Middle frontal gyrus (tissue), 1 donor: ENCODE results near the gene CCDC83.
A peak's percentile ranks its signal among the peaks of the same experiment; 100 is the strongest.

Experiments used
- DNase-seq: peaks from one replicate; pipeline ENCODE4 v3.0.0-alpha.2; 2015; ENCODE audit warnings: low spot score; ENCODE audit errors: extremely low spot score

The CCDC83 gene

DNA sequence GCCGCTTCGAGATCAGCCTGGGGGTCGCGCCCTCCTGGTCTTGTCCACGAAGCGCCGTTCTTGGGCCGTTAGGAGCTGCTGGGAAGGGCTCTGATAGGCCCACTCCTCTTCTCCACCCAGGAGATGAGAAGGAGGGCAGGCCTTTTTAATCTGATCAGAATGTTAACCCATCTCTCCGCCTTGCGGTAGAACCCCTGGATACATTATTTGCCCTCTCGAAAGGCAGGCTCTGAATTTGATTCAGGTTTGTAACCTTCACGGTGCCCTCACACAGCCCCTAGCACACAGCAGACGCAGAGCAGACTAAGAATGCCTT, at the start of gene CCDC83:
TSS of gene CCDC83 (plus strand) at position 43 of the 316 bp plus-strand sequence. CDS start 9,741 bp downstream, outside the sequence.
- no peak for DNase-seq

DNA sequence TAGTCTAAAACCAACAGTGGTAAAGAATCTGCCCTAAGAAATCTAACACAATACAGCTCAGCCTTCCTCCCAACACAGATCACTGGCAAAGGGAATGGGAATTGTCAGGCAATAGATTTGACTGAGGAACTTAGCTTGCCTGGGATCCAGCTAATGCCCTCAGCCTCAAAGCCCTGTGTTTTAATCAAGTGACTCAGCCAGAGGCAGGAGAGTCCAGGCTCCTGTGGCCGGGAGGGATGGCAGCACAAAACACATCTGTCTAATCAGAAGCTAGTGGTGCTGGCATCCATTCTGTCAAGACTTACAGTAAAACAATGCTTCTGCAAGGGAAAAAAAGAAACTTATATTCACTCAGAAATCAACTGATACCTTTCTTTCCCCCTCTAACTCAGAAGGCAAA, 49.8 kb upstream of the CCDC83 start:
- no peak for DNase-seq

DNA sequence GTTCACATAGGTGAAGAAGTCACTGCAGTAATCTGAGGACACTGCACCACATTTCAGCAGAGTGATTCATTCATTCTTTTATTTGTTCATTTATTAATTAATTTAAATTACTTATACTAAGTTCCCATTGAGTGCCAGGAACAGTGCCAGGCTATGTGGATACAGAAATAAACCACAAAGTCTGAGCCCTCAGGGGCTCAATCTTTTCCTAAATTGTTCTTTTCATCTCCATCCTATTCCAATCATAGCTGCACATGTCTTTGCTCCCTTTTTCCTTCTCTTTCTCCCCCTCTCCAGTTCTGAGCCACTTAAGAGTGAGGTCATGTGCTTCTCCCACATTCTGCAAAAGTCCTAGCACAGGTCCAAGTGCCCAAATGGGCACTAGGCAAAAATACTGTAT, 49.2 kb upstream of the CCDC83 start:
- no peak for DNase-seq

- no peak for DNase-seq
Measured at GRCh38 chr11:85806876-85807275, 48.3 kb upstream of the CCDC83 start.

- no peak for DNase-seq
Measured at GRCh38 chr11:85809191-85809590, 46.0 kb upstream of the CCDC83 start.

DNA sequence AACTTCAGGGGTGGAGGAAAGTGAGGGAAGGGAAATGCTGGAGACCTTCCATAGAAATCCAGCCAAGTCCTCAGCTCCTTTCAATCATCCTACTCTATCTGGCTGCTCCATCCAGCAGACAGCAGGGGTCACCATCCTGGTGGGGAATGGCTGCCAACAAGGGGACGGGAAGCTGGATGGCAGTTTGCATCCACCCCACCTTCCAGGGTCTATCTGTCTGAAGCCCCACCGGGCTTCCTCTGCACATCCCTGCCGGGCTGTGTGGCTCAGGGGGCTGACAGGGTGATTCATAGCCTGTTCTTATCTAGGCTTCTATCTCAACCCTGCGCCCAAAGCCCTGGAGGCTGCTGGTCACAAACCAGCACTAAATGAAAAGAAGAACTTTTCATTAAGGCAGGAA, 45.3 kb upstream of the CCDC83 start:
- DNase-seq, result no peak

DNA sequence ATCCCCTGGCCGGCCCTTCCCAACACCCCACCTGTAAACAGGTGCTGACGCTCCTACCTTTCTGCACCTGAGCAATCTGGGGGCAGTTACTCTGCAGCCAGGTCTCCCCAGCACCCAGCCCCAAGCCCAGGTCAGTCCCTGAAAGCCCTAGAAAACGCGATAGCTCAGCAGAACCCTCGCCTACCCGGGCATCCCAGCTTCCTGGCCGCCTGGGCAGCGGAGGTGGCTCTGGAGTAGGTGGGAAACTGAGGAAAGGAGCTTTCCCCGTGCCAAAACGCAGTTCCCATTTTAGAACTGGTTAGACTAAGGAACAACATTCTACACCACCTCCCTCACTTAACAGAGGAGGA, 44.7 kb upstream of the CCDC83 start:
- no peak for DNase-seq

GRCh38 chr11:85810871-85811611, 44.1 kb upstream of the CCDC83 start, which contains the start of gene SYTL2:
TSS of gene SYTL2 (minus strand) at chr11:85811141. CDS start at chr11:85757725, 53,416 bp downstream.
- DNase-seq, result peak; percentile 46

DNA sequence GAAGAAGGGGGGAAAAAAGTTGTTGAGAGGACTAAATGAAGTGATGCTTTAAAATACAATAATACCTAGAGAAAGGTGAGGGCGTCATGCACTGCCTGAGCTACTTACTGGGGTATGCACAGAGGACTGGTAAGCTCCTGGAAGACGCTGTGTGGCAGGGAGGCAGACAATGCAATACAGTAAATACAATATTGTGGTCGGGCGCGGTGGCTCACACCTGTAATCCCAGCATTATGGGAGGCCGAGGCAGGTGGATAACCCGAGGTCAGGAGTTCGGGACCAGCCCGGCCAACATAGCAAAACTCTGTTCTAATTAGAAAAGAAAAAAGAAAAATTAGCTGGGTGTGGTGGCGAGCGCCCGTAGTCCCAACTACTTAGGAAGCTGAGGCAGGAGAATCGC, 43.6 kb upstream of the CCDC83 start:
- no peak for DNase-seq

DNA sequence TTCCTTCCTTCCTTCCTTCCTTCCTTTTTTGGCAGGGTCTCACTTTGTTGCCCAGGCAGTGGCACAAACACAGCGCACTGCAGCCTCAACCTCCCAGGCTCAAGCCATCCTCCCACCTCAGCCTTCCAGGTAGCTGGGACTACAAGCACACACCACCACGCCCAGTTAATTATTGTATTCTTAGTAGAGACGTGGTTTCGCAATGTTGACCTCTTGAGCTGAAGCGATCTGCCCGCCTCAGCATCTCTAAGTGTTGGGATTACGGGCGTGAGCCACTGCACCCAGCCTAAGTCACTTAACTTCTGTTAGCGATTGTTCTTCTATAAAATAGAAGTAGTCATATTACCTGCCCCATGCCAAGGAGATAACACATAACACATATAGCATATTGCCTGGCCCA, 41.5 kb upstream of the CCDC83 start:
- DNase-seq, result no peak

GRCh38 chr11:85815186-85815931, 39.8 kb upstream of the CCDC83 start:
- no peak for DNase-seq

- no peak for DNase-seq
Measured at GRCh38 chr11:85819441-85819840, 35.7 kb upstream of the CCDC83 start.

DNA sequence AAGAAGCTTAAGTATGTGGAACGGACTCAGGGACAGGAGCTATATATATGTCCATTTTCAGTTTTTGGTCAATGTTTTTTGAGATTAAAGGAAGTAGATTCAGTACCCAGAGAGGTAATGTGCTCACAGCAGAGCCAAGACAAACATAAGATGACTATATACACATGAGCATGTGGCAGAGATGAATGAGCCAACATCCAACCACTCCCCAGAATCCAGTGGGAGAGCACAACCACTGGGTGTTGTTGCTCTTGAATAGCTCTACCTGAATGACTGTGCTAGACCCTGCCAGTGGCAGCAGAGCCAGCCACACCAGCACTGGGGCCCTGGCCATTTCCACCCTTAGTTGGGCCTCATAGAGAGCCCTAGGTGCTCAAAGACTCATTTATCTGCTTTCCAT, 33.5 kb upstream of the CCDC83 start:
- DNase-seq, result no peak

GRCh38 chr11:85822814-85823213, 32.4 kb upstream of the CCDC83 start:
- no peak for DNase-seq

GRCh38 chr11:85823816-85824215, 31.4 kb upstream of the CCDC83 start:
- DNase-seq, result no peak

- no peak for DNase-seq
Measured at GRCh38 chr11:85825616-85826015, 29.6 kb upstream of the CCDC83 start.

DNA sequence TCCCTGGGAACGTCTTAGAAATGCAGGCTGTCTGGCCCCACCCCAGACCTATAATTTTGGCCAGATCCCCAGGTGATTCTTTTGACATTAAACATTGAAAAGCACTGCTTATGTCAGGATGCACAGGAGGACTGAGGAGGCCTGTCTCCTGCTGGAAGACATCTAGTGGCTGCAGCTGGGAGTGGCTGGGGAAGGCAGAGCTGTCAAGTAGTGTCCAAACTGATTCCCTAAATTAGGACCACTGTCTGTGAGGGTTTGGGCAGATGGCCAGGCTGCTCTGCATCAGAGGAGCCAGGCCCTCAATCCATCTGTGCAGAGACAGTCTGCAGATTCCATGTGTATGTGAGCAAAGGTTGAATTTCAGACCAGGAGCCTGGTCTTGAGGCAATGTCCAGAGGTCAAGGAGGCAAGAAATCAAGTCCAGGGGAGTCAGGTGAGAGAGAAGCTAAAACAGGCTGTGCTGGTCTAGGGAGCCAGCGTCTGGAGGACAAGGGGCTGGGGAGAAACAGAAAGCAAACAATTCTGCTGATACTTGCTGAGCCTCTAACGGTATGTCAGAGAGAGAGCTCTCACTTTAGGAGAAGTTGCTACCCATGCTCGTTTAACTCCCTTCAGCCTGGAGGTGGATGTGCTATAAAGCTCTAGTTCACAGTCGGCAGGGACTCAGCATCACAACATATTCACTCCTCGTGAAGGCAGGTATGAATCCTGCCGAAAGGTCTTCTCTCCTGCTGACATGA, 28.9 kb upstream of the CCDC83 start:
- DNase-seq, result no peak

DNA sequence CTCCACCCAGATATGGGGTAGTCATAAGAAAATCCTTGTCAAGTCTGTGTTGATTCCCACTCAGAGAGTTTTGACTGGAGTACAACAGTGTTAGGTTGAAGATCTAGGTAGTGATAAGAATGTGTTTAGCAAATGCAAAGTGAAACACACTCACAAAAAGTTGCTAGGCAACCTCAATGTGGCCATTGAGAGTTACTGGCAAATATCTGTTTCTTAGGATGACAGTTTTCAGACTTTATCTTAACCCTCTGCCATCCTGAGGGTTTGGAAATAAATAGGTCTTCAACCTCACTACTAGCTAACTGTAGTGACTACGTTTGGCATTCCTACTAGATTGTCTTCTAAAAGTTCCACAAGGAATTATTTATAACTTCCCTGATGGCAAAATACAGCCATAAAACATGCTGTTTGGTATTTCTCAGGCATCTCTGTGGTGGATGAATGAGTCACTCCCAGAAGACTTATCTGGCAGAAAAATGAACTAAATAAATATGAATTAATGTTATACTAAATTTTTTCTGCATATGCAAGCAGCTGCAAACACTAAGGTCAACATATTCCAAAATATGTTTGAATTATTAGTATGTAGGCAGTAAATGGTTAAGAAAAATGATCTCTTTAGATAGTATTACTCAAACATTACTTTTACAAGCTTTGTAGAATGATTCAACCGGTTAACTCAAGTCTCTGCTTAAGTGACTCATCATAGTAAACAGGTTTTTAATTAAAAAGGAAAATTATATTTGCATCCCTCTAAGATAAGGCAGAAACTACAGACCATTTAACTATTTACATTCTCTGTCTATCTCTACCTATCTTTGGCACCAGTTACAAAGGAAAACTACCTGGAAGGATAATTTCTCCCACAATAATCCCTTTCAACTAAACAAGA, 27.2 kb upstream of the CCDC83 start:
- DNase-seq, result no peak

DNA sequence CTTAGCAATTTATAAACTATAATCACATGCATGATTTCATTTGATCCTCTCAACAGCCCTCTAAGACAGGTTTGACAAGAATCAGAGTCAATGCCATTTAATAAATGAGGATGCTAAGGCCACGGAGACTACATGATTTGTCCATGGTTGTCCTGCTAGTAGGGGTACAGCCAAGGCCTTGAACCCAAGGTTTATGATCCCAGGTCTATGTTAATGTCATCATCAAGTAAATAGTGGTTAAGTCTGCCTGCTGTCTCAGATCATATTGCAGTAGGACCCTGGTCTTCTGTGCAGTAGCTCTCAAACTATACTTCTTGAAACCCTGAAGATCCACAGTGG, 26.6 kb upstream of the CCDC83 start:
- no peak for DNase-seq

- no peak for DNase-seq
Measured at GRCh38 chr11:85829172-85829571, 26.0 kb upstream of the CCDC83 start.

GRCh38 chr11:85831050-85831449, 24.1 kb upstream of the CCDC83 start:
- DNase-seq, result no peak
